ENCODE measurements around the gene ZNF565. TPM values are rescaled to one million over a fixed set of nuclear protein-coding genes. Genes with fewer than 3 reads are reported as not detected.
"Not testable (repeated sequence)": the region's sequence is repeated elsewhere in the genome, so short reads cannot be mapped to it uniquely, and the experiment has no call there.

Gene ZNF565
- polyA plus RNA-seq, 1 donor, result 5.9 TPM

- DNase-seq (ENCODE audit: low read depth), result no peak
Observed at GRCh38 chr19:36150586-36150985, 63.9 kb downstream of the ZNF565 start.

DNA sequence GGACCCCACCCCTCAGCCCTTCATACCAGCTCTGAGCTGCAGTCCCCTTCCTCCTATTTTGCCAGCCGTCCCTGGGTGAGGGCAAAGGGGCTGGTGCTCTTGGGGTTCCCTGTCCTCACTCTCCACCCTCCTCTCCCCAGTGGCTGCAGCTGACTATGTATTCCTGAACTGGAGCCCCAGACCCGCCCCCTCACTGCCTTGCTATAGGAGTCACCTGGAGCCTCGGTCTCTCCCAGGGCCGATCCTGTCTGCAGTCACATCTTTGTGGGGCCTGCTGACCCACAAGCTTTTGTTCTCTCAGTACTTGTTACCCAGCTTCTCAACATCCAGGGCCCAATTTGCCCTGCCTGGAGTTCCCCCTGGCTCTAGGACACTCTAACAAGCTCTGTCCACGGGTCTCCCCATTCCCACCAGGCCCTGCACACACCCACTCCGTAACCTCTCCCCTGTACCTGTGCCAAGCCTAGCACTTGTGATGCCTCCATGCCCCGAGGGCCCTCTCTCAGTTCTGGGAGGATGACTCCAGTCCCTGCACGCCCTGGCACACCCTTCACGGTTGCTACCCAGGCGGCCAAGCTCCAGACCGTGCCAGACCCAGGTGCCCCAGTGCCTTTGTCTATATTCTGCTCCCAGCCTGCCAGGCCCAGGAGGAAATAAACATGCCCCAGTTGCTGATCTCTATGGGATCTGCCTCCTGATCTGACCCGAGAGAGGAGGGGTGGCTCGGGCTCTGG is 64.6 kb downstream of the ZNF565 start:
- no peak for DNase-seq (ENCODE audit: low read depth)

DNA sequence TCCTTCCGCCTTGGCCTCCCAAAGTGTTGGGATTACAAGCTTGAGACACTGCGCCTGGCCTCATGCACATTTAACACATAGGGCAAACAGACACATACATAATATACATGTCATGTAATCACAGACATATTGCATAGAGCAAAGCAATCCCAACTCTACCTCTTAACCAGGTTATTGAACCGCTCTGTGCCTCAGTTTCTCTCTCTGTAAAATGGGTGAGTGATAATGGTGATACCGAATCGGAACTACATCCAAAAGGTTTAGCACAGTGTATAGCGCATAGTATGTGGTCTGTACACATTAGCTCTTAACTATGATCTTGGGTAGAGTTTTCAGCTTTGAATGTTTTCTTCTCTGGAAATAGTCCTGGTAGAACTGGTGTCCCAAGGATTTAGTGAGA is 69.8 kb downstream of the ZNF565 start:
- no peak for DNase-seq (ENCODE audit: low read depth)

- DNase-seq (ENCODE audit: low read depth), result no peak
Observed at GRCh38 chr19:36142496-36142895, 72.0 kb downstream of the ZNF565 start.

GRCh38 chr19:36142046-36142445 is 72.4 kb downstream of the ZNF565 start:
- DNase-seq (ENCODE audit: low read depth), result no peak

DNA sequence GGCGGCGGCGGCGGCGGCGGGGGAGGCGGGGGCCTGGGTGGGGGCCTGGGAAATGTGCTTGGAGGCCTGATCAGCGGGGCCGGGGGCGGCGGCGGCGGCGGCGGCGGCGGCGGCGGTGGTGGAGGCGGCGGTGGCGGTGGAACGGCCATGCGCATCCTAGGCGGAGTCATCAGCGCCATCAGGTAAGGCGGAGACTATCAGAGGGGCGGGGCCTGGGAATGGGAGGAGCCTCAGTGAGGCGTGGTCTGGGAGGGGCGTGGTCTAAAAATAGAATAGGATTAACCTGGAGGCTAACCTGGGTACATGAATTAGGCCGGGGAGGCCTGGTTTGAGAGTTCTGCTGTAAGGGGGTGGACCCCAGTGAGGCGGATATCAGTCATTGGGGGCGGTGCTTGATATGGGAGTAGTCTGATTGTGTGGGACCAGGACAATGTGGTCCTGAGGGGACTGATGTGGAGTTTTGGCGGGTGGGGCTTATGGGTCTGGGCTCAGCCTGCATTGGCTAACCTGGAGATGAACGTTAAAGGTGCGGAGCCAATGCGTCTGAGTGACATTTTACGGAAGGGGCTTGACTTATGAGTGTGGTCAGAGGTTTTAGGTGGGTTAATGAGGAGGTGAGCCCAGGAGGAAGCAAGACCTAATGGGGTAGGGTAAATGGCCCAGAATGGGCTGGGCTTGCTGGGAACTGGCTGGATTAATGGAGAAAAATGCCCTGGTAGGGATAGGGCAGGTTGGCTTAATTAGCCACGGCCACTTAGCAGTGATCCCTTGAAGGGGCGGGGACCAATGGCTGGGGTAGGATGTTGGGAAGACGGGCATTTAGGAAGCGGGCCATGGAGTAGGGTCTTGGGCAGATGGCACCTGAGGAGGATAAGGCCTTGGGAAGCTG is 73.2 kb downstream of the ZNF565 start:
- DNase-seq (ENCODE audit: low read depth), result no peak

GRCh38 chr19:36140304-36141038 is 74.0 kb downstream of the ZNF565 start:
- DNase-seq (ENCODE audit: low read depth), result no peak

GRCh38 chr19:36139473-36140303 is 74.8 kb downstream of the ZNF565 start, which contains the start of gene CAPNS1:
CAPNS1 (plus strand) TSS chr19:36140066; CDS start chr19:36141012, 946 bp downstream.
- peak; percentile 91 for DNase-seq (ENCODE audit: low read depth)

DNA sequence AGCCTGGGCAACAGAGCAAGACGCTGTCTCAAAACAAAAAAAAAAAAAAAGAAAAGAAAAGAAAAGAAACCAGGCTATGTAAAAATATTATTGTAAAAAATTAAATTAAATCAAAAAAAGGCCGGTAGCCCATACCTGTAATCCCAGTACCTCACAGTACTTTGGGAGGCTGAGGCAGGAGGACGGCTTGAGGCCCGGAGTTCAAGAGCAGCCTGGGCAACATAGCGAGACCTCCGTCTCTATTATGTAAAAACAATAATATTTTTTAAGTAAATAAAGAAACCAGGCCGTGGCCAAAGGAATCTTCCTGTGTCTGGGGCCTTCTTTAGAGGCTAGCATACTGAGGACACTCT is 75.4 kb downstream of the ZNF565 start:
- DNase-seq (ENCODE audit: low read depth), result no peak

GRCh38 chr19:36136964-36137686 is 77.3 kb downstream of the ZNF565 start:
- DNase-seq (ENCODE audit: low read depth), result no peak

DNA sequence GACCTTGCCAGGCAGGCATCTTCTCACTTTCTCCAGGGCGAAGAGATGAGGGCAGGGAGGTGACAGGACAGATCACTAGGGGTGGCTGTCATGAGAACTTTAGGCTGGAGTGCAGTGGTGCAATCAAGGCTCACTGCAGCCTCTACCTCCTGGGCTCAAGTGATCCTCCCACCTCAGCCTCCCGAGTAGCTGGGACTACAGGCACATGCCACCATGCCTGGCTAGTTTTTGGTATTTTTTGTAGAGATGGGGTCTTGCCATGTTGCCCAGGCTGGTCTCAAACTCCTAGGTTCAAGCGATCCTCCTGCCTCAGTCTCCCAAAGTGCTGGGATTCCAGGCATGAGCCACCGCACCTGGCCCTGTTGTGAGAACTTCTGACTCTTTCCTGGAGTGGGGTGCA is 79.6 kb downstream of the ZNF565 start:
- DNase-seq (ENCODE audit: low read depth), result not testable (repeated sequence)

Other genes starting within 250 kb of the ZNF565 start
- 12.9 TPM for gene SDHAF1, start 219.5 kb downstream of the ZNF565 start, polyA plus RNA-seq (ENCODE audit: insufficient read length)
- gene SYNE4, start 205.9 kb downstream of the ZNF565 start, polyA plus RNA-seq (ENCODE audit: insufficient read length), result 0.59 TPM
- gene ALKBH6, start 200.5 kb downstream of the ZNF565 start, polyA plus RNA-seq (ENCODE audit: insufficient read length), result 8.5 TPM
- gene CLIP3, start 181.8 kb downstream of the ZNF565 start, polyA plus RNA-seq (ENCODE audit: insufficient read length), result 15.5 TPM
- 8.6 TPM for gene THAP8, start 160.4 kb downstream of the ZNF565 start, polyA plus RNA-seq (ENCODE audit: insufficient read length)
- 2.5 TPM for gene WDR62, start 159.8 kb downstream of the ZNF565 start, polyA plus RNA-seq (ENCODE audit: insufficient read length)
- not detected for gene OVOL3, start 103.5 kb downstream of the ZNF565 start, polyA plus RNA-seq (ENCODE audit: insufficient read length)
- 42.3 TPM for gene POLR2I, start 99.8 kb downstream of the ZNF565 start, polyA plus RNA-seq (ENCODE audit: insufficient read length)
- 80.0 TPM for gene TBCB, start 99.2 kb downstream of the ZNF565 start, polyA plus RNA-seq (ENCODE audit: insufficient read length)
- gene CAPNS1, start 74.6 kb downstream of the ZNF565 start, polyA plus RNA-seq (ENCODE audit: insufficient read length), result 464 TPM
- gene COX7A1, start 62.2 kb downstream of the ZNF565 start, polyA plus RNA-seq (ENCODE audit: insufficient read length), result 219 TPM
- 60.5 TPM for gene ZNF146, start 441 bp upstream of the ZNF565 start, polyA plus RNA-seq (ENCODE audit: insufficient read length)
- 5.3 TPM for gene ZFP14, start 164.5 kb upstream of the ZNF565 start, polyA plus RNA-seq (ENCODE audit: insufficient read length)
- 7.6 TPM for gene ZFP82, start 204.0 kb upstream of the ZNF565 start, polyA plus RNA-seq (ENCODE audit: insufficient read length)

All from forelimb muscle (tissue), 1 donor.